Endothelial cell of umbilical vein (primary cell): ENCODE measurements around the gene ADAMTS17. TPM values are rescaled to one million over a fixed set of nuclear protein-coding genes. Genes with fewer than 3 reads are reported as not detected.

Experiments
- BruUV-seq: library from RNA; stranded (reverse); fragments of 400-500 nt; replicated peaks from 2 replicates; lab custom pipeline; 2021; lab: Mats Ljungman, UMichigan
- CTCF ChIA-PET: fragments of 300-600, 350-600 bp; sonication (Branson Sonifier 250); formaldehyde crosslinking; loops from one replicate; lab custom pipeline; 2021; ENCODE audit warnings: antibody characterized with exemption, inconsistent platforms; lab: Charles Lee
- POLR2A ChIA-PET: fragments of 300-600, 350-600 bp; sonication (Branson Sonifier 250); formaldehyde crosslinking; loops from one replicate; lab custom pipeline; 2021; ENCODE audit warnings: antibody characterized with exemption, inconsistent platforms; lab: Charles Lee
- DNase-seq: peaks from one replicate; pipeline ENCODE4 v3.0.0-alpha.2; 2011; ENCODE audit warnings: low read depth, low spot score
- FAIRE-seq: peaks from 2 replicates; lab custom pipeline; 2011; peaks lifted over from hg19 to GRCh38; lab: Jason Lieb, UNC
- H2AFZ ChIP-seq: 2 replicates; pipeline ENCODE4 v1.6.0; 2012; ENCODE audit warnings: low read depth, low read length, control low read depth, inconsistent platforms
- H3K27ac ChIP-seq: 2 replicates; pipeline ENCODE4 v1.5.1; 2011; ENCODE audit warnings: low read depth, mild to moderate bottlenecking, control low read depth, low read length, moderate library complexity; ENCODE audit not compliant: insufficient read depth
- H3K27me3 ChIP-seq, 2 experiments: 2 replicates each; pipeline versions ENCODE4 v1.6.0 to v1.6.1; 2011; ENCODE audit warnings: low read length in 2 of 2, mixed read lengths in 1 of 2; ENCODE audit not compliant: control insufficient read depth in 2 of 2, insufficient read depth in 2 of 2
- H3K36me3 ChIP-seq, 2 experiments: 2 replicates in 1 of 2; 3 replicates in 1 of 2; pipeline ENCODE4 v1.5.1; 2011; ENCODE audit warnings: low read length in 2 of 2, mild to moderate bottlenecking in 1 of 2, moderate library complexity in 1 of 2; ENCODE audit not compliant: control insufficient read depth in 2 of 2, insufficient read depth in 2 of 2; ENCODE audit errors: extremely low read depth in 1 of 2
- H3K4me1 ChIP-seq: 3 replicates; pipeline ENCODE4 v1.5.1; 2011; ENCODE audit warnings: mild to moderate bottlenecking, low read length; ENCODE audit not compliant: control insufficient read depth, insufficient read depth; ENCODE audit errors: extremely low read depth
- H3K4me2 ChIP-seq: 2 replicates; pipeline ENCODE4 v1.6.1; 2011; ENCODE audit warnings: low read length, control low read depth, mixed read lengths; ENCODE audit not compliant: insufficient read depth
- H3K4me3 ChIP-seq, 3 experiments: fragments of 200-600 bp in 1 of 3; sonication (generic), shearing (Covaris generic) in 1 of 3; replicated peaks in 1 of 3; 2 replicates each; pipeline ENCODE4 v1.5.1; 2011 to 2016; ENCODE audit warnings: control low read depth in 3 of 3, low read length in 3 of 3, mild to moderate bottlenecking in 2 of 3, inconsistent platforms in 1 of 3, low read depth in 1 of 3, moderate library complexity in 1 of 3; ENCODE audit not compliant: insufficient read depth in 1 of 3
- H3K79me2 ChIP-seq: 2 replicates; pipeline ENCODE4 v1.6.0; 2012; ENCODE audit warnings: low read length, inconsistent platforms; ENCODE audit not compliant: control insufficient read depth, insufficient read depth
- H3K9ac ChIP-seq: replicated peaks from 2 replicates; pipeline ENCODE3; 2011; ENCODE audit warnings: low read length, control low read depth; ENCODE audit not compliant: insufficient read depth; ENCODE audit errors: extremely low read depth
- H3K9me1 ChIP-seq: replicated peaks from 3 replicates; pipeline ENCODE4 v1.6.0; 2011; ENCODE audit warnings: mild to moderate bottlenecking, low read length; ENCODE audit not compliant: control insufficient read depth, insufficient read depth; ENCODE audit errors: extremely low read depth
- H3K9me3 ChIP-seq: replicated peaks from 2 replicates; pipeline ENCODE4 v1.5.1; 2012; ENCODE audit warnings: low read length, inconsistent platforms; ENCODE audit not compliant: control insufficient read depth, insufficient read depth
- H4K20me1 ChIP-seq: replicated peaks from 2 replicates; pipeline ENCODE3; 2011; ENCODE audit warnings: mild to moderate bottlenecking, low read length; ENCODE audit not compliant: control insufficient read depth, insufficient read depth; ENCODE audit errors: extremely low read depth
- EZH2 ChIP-seq: IDR thresholded peaks from 2 replicates; pipeline ENCODE4 v1.6.1; 2012; ENCODE audit warnings: borderline replicate concordance, low read depth, mild to moderate bottlenecking, moderate library complexity, low read length, inconsistent platforms; ENCODE audit not compliant: severe bottlenecking
- FOS ChIP-seq: IDR thresholded peaks from 2 replicates; pipeline ENCODE4 v1.6.1; 2011; ENCODE audit warnings: mild to moderate bottlenecking, low read length, moderate library complexity, borderline replicate concordance; ENCODE audit not compliant: insufficient read depth
- GATA2 ChIP-seq: IDR thresholded peaks from 2 replicates; pipeline ENCODE4 v1.7.0; 2011; ENCODE audit warnings: low read depth, mild to moderate bottlenecking, moderate library complexity, mixed read lengths, low read length; ENCODE audit not compliant: insufficient read length, insufficient read depth
- JUN ChIP-seq: IDR thresholded peaks from 2 replicates; pipeline ENCODE4 v1.6.1; 2011; ENCODE audit warnings: borderline replicate concordance, low read depth; ENCODE audit not compliant: insufficient read length, insufficient read depth
- MAX ChIP-seq: IDR thresholded peaks from 2 replicates; pipeline ENCODE4 v1.6.1; 2011; ENCODE audit not compliant: insufficient read depth, insufficient read length
- POLR2A ChIP-seq: IDR thresholded peaks from 2 replicates; pipeline ENCODE4 v1.6.1; 2012; ENCODE audit warnings: low read depth, mild to moderate bottlenecking, control low read depth, low read length
- POLR2AphosphoS5 ChIP-seq: IDR thresholded peaks from 2 replicates; pipeline ENCODE4 v1.6.1; 2012; ENCODE audit warnings: low read depth, mild to moderate bottlenecking, control low read depth, low read length, moderate library complexity; ENCODE audit not compliant: insufficient read depth
- dilution Hi-C: fragments of 300-500 bp; cut with MboI; formaldehyde crosslinking; loops from one replicate; pipeline ENCODE4 v1.15.0; 2019; ENCODE audit warnings: low sequenced_read_pairs; ENCODE audit not compliant: extremely low pct_ligation_motif_present
- intact Hi-C: fragments of 100-400 bp; cut with micrococcal nuclease; formaldehyde crosslinking; loops from one replicate; pipeline ENCODE4 v1.10.0; 2022
- polyA plus RNA-seq, 4 experiments: library from polyadenylated mRNA; depleted of rRNA in 3 of 4; stranded (reverse) in 3 of 4; unstranded in 1 of 4; fragments of >200 nt; gene quantifications; 2 replicates each; pipeline versions ENCODE4 v1.2.1 to v1.2.3, GENCODE V29; 2011 to 2012; ENCODE audit warnings: missing spikeins in 1 of 4
- total RNA-seq: library from RNA; stranded (reverse); gene quantifications from 2 replicates; pipeline ENCODE4 v1.2.3, GENCODE V29; 2021
- TF ChIP-seq, protein P1 (sequence below), 2 donors: IDR thresholded peaks; 1 replicate in 1 of 2; 2 replicates in 1 of 2; pipeline ENCODE4 v1.5.1; 2011; ENCODE audit warnings: low read length in 2 of 2, mild to moderate bottlenecking in 2 of 2, moderate library complexity in 2 of 2, control low read depth in 1 of 2, inconsistent platforms in 1 of 2, low read depth in 1 of 2; ENCODE audit not compliant: insufficient read depth in 1 of 2; ENCODE audit errors: extremely low read depth in 1 of 2

ADAMTS17 gene
- total and polyA plus RNA-seq, 2 donors (not counting 3 experiments of a cell fraction or from before 2014, with no cell fraction given) = 0.12 TPM; not detected in 1

GRCh38 chr15:100032358-100033085, 309.3 kb downstream of the ADAMTS17 start:
- FAIRE-seq = no peak
- no TSS peak for BruUV-seq
- Histone ChIP-seq H3K9me3 (no peaks in the 10 kb centered on the region), H3K27me3 (no peaks in the 10 kb centered on the region), H3K79me2 (no peaks in the 10 kb centered on the region), H2AFZ (no peak overlapping the region), H3K4me3 (no peak overlapping the region), H3K9me1 (no peaks in the 10 kb centered on the region), H3K4me2 (no peak overlapping the region), H4K20me1 (no peaks in the 10 kb centered on the region), H3K9ac (no peak overlapping the region), H3K4me1 (no peaks in the 10 kb centered on the region), H3K36me3 (no peaks in the 10 kb centered on the region), H3K27ac (no peak overlapping the region)
- TF ChIP-seq POLR2A (no peak), EZH2 (no peak), POLR2AphosphoS5 (no peak), FOS (no peak), MAX (no peak), JUN (no peak), GATA2 (no peak)
- TF ChIP-seq, protein P1, sequence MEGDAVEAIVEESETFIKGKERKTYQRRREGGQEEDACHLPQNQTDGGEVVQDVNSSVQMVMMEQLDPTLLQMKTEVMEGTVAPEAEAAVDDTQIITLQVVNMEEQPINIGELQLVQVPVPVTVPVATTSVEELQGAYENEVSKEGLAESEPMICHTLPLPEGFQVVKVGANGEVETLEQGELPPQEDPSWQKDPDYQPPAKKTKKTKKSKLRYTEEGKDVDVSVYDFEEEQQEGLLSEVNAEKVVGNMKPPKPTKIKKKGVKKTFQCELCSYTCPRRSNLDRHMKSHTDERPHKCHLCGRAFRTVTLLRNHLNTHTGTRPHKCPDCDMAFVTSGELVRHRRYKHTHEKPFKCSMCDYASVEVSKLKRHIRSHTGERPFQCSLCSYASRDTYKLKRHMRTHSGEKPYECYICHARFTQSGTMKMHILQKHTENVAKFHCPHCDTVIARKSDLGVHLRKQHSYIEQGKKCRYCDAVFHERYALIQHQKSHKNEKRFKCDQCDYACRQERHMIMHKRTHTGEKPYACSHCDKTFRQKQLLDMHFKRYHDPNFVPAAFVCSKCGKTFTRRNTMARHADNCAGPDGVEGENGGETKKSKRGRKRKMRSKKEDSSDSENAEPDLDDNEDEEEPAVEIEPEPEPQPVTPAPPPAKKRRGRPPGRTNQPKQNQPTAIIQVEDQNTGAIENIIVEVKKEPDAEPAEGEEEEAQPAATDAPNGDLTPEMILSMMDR (IDR thresholded peaks at IDR 0.05; ENCODE audit: extremely low read depth in 1 of 2, insufficient read depth in 1 of 2, low read depth in 1 of 2, low read length in 2 of 2) = no peak
- POLR2A ChIA-PET = no interaction called here
- CTCF ChIA-PET = interaction anchor here (1.3 to 1.4 kb wide), 2 partner anchors 77 to 318 kb away, joined by 3 to 4 read pairs; no protein-coding TSS in a partner anchor
- intact Hi-C loops (no loop called here), dilution Hi-C loops (no loop called here)
- no peak for DNase-seq
